ENCODE data around the gene SMC6. TPM values are rescaled to one million over a fixed set of nuclear protein-coding genes. Genes with fewer than 3 reads are reported as not detected.

SMC6 gene
- total and polyA plus RNA-seq, 2 experiments from 2014 or later, result 53.4 to 59.8 TPM

DNA sequence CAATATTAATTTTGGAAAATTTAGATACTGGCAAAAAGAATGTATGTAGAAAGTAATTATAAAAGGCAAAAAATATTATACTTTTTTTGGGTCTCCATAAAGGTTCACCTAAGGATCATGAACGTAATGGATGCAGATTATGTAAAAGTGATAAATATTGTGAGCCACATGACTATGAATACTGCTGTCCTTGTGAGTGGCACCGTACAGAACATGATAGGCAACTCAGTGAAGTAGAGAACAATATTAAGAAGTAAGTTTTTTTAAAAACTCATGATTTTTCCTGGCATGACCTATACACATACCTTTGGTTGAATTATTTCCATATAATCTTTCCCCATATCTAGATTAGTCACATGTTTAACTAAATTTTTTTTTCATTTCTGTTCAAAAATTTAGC lies 18.9 kb upstream of the SMC6 start:
- no peak overlapping the region for H3K4me3 Mint-ChIP-seq
- peaks cover 39% of the 10 kb centered on the region; the same call in 2 of the 3 replicates for H3K36me3 Mint-ChIP-seq (ENCODE audit: low read depth)
- Histone ChIP-seq H4K20me1 (replicated peaks; ENCODE audit: insufficient read depth) (no peaks in the 10 kb centered on the region; the same call in 1 of the 2 replicates), H3K27me3 (ENCODE audit: insufficient read depth) (no peaks in the 10 kb centered on the region), H3K27ac (ENCODE audit: low read depth) (no peak overlapping the region), H3K9me2 (ENCODE audit: insufficient read depth) (no peaks in the 10 kb centered on the region), H3K36me3 (ENCODE audit: insufficient read depth) (peaks cover 32% of the 10 kb centered on the region), H3K79me2 (replicated peaks; ENCODE audit: insufficient read depth) (no peaks in the 10 kb centered on the region), H3K4me2 (no peak overlapping the region), H3K4me3 (no peak overlapping the region), H2AFZ (no peak overlapping the region), H3K4me1 (ENCODE audit: insufficient read depth) (no peaks in the 10 kb centered on the region), H3F3A (replicated peaks; ENCODE audit: low read depth) (0 out of 2 replicates have a peak, but pooled peaks cover 3% of the 10 kb centered on the region)
- DNase-seq (ENCODE audit: low spot score) (no peak), ATAC-seq (no peak)
- H3K27ac Mint-ChIP-seq, result no peak overlapping the region
- H3K4me1 Mint-ChIP-seq, result no peaks in the 10 kb centered on the region
- H3K9me3 Mint-ChIP-seq, result no peaks in the 10 kb centered on the region
- TF ChIP-seq NANOG (IDR thresholded peaks at IDR 0.05; ENCODE audit: borderline replicate concordance) (no peak), POLR2AphosphoS5 (IDR thresholded peaks at IDR 0.05; ENCODE audit: low read depth) (no peak), JUNB (IDR thresholded peaks at IDR 0.05; ENCODE audit: unreplicated experiment) (no peak), EZH2phosphoT487 (IDR thresholded peaks at IDR 0.05; ENCODE audit: unreplicated experiment) (no peak), CREB1 (CRISPR knock-in tag; IDR thresholded peaks at IDR 0.05; ENCODE audit: low read depth) (no peak), EZH2 (IDR thresholded peaks at IDR 0.05; ENCODE audit: low read depth, unreplicated experiment) (no peak), STAT1 (IDR thresholded peaks at IDR 0.05; ENCODE audit: unreplicated experiment) (no peak), ZNF331 (CRISPR knock-in tag; IDR thresholded peaks at IDR 0.05; ENCODE audit: low read depth) (no peak), ZNF114 (CRISPR knock-in tag; IDR thresholded peaks at IDR 0.05) (no peak)
- TF ChIP-seq, protein P1, sequence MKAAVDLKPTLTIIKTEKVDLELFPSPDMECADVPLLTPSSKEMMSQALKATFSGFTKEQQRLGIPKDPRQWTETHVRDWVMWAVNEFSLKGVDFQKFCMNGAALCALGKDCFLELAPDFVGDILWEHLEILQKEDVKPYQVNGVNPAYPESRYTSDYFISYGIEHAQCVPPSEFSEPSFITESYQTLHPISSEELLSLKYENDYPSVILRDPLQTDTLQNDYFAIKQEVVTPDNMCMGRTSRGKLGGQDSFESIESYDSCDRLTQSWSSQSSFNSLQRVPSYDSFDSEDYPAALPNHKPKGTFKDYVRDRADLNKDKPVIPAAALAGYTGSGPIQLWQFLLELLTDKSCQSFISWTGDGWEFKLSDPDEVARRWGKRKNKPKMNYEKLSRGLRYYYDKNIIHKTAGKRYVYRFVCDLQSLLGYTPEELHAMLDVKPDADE (IDR thresholded peaks at IDR 0.05), result no peak
- TF ChIP-seq, protein P2, sequence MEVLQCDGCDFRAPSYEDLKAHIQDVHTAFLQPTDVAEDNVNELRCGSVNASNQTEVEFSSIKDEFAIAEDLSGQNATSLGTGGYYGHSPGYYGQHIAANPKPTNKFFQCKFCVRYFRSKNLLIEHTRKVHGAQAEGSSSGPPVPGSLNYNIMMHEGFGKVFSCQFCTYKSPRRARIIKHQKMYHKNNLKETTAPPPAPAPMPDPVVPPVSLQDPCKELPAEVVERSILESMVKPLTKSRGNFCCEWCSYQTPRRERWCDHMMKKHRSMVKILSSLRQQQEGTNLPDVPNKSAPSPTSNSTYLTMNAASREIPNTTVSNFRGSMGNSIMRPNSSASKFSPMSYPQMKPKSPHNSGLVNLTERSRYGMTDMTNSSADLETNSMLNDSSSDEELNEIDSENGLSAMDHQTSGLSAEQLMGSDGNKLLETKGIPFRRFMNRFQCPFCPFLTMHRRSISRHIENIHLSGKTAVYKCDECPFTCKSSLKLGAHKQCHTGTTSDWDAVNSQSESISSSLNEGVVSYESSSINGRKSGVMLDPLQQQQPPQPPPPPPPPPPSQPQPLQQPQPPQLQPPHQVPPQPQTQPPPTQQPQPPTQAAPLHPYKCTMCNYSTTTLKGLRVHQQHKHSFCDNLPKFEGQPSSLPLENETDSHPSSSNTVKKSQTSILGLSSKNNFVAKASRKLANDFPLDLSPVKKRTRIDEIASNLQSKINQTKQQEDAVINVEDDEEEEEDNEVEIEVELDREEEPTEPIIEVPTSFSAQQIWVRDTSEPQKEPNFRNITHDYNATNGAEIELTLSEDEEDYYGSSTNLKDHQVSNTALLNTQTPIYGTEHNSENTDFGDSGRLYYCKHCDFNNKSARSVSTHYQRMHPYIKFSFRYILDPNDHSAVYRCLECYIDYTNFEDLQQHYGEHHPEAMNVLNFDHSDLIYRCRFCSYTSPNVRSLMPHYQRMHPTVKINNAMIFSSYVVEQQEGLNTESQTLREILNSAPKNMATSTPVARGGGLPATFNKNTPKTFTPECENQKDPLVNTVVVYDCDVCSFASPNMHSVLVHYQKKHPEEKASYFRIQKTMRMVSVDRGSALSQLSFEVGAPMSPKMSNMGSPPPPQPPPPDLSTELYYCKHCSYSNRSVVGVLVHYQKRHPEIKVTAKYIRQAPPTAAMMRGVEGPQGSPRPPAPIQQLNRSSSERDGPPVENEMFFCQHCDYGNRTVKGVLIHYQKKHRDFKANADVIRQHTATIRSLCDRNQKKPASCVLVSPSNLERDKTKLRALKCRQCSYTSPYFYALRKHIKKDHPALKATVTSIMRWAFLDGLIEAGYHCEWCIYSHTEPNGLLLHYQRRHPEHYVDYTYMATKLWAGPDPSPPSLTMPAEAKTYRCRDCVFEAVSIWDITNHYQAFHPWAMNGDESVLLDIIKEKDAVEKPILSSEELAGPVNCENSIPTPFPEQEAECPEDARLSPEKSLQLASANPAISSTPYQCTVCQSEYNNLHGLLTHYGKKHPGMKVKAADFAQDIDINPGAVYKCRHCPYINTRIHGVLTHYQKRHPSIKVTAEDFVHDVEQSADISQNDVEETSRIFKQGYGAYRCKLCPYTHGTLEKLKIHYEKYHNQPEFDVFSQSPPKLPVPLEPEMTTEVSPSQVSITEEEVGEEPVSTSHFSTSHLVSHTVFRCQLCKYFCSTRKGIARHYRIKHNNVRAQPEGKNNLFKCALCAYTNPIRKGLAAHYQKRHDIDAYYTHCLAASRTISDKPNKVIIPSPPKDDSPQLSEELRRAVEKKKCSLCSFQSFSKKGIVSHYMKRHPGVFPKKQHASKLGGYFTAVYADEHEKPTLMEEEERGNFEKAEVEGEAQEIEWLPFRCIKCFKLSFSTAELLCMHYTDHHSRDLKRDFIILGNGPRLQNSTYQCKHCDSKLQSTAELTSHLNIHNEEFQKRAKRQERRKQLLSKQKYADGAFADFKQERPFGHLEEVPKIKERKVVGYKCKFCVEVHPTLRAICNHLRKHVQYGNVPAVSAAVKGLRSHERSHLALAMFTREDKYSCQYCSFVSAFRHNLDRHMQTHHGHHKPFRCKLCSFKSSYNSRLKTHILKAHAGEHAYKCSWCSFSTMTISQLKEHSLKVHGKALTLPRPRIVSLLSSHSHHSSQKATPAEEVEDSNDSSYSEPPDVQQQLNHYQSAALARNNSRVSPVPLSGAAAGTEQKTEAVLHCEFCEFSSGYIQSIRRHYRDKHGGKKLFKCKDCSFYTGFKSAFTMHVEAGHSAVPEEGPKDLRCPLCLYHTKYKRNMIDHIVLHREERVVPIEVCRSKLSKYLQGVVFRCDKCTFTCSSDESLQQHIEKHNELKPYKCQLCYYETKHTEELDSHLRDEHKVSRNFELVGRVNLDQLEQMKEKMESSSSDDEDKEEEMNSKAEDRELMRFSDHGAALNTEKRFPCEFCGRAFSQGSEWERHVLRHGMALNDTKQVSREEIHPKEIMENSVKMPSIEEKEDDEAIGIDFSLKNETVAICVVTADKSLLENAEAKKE (CRISPR knock-in tag; IDR thresholded peaks at IDR 0.05), result no peak
- TF ChIP-seq, protein P3, sequence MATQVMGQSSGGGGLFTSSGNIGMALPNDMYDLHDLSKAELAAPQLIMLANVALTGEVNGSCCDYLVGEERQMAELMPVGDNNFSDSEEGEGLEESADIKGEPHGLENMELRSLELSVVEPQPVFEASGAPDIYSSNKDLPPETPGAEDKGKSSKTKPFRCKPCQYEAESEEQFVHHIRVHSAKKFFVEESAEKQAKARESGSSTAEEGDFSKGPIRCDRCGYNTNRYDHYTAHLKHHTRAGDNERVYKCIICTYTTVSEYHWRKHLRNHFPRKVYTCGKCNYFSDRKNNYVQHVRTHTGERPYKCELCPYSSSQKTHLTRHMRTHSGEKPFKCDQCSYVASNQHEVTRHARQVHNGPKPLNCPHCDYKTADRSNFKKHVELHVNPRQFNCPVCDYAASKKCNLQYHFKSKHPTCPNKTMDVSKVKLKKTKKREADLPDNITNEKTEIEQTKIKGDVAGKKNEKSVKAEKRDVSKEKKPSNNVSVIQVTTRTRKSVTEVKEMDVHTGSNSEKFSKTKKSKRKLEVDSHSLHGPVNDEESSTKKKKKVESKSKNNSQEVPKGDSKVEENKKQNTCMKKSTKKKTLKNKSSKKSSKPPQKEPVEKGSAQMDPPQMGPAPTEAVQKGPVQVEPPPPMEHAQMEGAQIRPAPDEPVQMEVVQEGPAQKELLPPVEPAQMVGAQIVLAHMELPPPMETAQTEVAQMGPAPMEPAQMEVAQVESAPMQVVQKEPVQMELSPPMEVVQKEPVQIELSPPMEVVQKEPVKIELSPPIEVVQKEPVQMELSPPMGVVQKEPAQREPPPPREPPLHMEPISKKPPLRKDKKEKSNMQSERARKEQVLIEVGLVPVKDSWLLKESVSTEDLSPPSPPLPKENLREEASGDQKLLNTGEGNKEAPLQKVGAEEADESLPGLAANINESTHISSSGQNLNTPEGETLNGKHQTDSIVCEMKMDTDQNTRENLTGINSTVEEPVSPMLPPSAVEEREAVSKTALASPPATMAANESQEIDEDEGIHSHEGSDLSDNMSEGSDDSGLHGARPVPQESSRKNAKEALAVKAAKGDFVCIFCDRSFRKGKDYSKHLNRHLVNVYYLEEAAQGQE (IDR thresholded peaks at IDR 0.05; ENCODE audit: unreplicated experiment), result no peak
- TF ChIP-seq, protein P4, sequence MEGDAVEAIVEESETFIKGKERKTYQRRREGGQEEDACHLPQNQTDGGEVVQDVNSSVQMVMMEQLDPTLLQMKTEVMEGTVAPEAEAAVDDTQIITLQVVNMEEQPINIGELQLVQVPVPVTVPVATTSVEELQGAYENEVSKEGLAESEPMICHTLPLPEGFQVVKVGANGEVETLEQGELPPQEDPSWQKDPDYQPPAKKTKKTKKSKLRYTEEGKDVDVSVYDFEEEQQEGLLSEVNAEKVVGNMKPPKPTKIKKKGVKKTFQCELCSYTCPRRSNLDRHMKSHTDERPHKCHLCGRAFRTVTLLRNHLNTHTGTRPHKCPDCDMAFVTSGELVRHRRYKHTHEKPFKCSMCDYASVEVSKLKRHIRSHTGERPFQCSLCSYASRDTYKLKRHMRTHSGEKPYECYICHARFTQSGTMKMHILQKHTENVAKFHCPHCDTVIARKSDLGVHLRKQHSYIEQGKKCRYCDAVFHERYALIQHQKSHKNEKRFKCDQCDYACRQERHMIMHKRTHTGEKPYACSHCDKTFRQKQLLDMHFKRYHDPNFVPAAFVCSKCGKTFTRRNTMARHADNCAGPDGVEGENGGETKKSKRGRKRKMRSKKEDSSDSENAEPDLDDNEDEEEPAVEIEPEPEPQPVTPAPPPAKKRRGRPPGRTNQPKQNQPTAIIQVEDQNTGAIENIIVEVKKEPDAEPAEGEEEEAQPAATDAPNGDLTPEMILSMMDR (conservative IDR thresholded peaks at IDR 0.05; ENCODE audit: low read depth in 2 of 2), result no peak
- H3K27me3 Mint-ChIP-seq (ENCODE audit: insufficient read depth, low read depth, poor library complexity), result no peaks in the 10 kb centered on the region
